Activated B cell treated with CpG ODN at 0.5 μM for 24 hours (primary cell): ENCODE data around the gene ASAH2B. TPM values are rescaled to one million over a fixed set of nuclear protein-coding genes. Genes with fewer than 3 reads are reported as not detected.
"Not testable (repeated sequence)": the region's sequence is repeated elsewhere in the genome, so short reads cannot be mapped to it uniquely, and the experiment has no call there.

Experiments used
- ATAC-seq: fragments of 200-7000 bp; cut with Tn5 transposase; one replicate; pipeline ENCODE4 v1.10.0; 2021; ENCODE audit warnings: low read depth, mild to moderate bottlenecking, moderate library complexity
- CTCF ChIA-PET: fragments of 350-600 bp; sonication (Branson Sonifier 250); formaldehyde crosslinking; loops from one replicate; lab custom pipeline; 2021; ENCODE audit warnings: antibody characterized with exemption; lab: Charles Lee
- POLR2A ChIA-PET: fragments of 350-600 bp; sonication (Branson Sonifier 250); formaldehyde crosslinking; loops from one replicate; lab custom pipeline; 2021; ENCODE audit warnings: antibody characterized with exemption; lab: Charles Lee
- DNase-seq: peaks from one replicate; pipeline ENCODE4 v3.0.0; 2022
- H3K27ac Mint-ChIP-seq: one replicate; pipeline ENCODE4 v1.8.0; 2020; ENCODE audit warnings: mixed read lengths
- H3K27me3 Mint-ChIP-seq: one replicate; pipeline ENCODE4 v1.8.0; 2021; ENCODE audit warnings: mixed read lengths
- H3K36me3 Mint-ChIP-seq: one replicate; pipeline ENCODE4 v1.8.0; 2021; ENCODE audit warnings: low read depth, mixed read lengths
- H3K4me1 Mint-ChIP-seq: one replicate; pipeline ENCODE4 v1.8.0; 2021; ENCODE audit warnings: mixed read lengths
- H3K4me3 Mint-ChIP-seq: one replicate; pipeline ENCODE4 v1.8.0; 2020; ENCODE audit warnings: mild to moderate bottlenecking, mixed read lengths
- H3K9me3 Mint-ChIP-seq: one replicate; pipeline ENCODE4 v1.8.0; 2020; ENCODE audit warnings: mixed read lengths
- CTCF ChIP-seq: fragments of 200-600 bp; IDR thresholded peaks from one replicate; pipeline ENCODE4 v1.8.0; 2022; ENCODE audit warnings: antibody characterized with exemption, mild to moderate bottlenecking
- intact Hi-C: fragments of 100-400 bp; cut with micrococcal nuclease; formaldehyde crosslinking; loops from one replicate; pipeline ENCODE4 v1.15.1; 2024
- total RNA-seq: library from RNA; stranded (reverse); gene quantifications from 2 replicates; pipeline ENCODE4 v1.2.3, GENCODE V29; 2022

Gene ASAH2B
- total RNA-seq, 1 donor from 2014 or later, result 1.9 TPM

DNA sequence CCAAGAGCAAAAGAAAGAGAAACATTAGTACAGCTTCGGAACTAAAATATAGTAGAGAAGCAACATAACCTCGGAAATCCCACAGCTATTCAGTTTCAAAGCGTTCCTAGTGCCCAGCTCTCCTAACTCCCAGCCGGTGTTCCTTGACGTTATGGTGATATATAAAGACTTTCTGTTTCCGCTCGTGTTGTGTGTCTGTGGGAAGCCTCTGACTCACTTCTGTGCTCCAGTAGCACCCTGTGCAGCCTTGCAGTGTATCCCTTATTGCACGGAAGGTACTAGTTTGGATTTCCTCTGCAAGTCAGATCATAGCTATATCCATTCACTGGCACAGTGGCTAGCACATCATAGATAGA, 535 bp downstream of the ASAH2B start:
- intact Hi-C loops, result no loop called here
- TF ChIP-seq CTCF, result no peak
- ATAC-seq (peak; percentile 29), DNase-seq (no peak)
- H3K4me3 Mint-ChIP-seq, result peak overlapping the region; percentile 98
- peaks cover 5% of the 10 kb centered on the region for H3K27me3 Mint-ChIP-seq
- POLR2A ChIA-PET, result interaction anchor here (0.6 to 1.0 kb wide), 2 partner anchors 116 to 951 kb away, joined by 4 to 5 read pairs; no protein-coding TSS in a partner anchor
- H3K27ac Mint-ChIP-seq, result peak overlapping the region; percentile 82
- H3K36me3 Mint-ChIP-seq, result peaks cover 7% of the 10 kb centered on the region
- H3K4me1 Mint-ChIP-seq, result peaks cover 18% of the 10 kb centered on the region
- no peaks in the 10 kb centered on the region for H3K9me3 Mint-ChIP-seq
- CTCF ChIA-PET, result no interaction called here

- intact Hi-C loops, CTCF ChIA-PET, H3K4me3 Mint-ChIP-seq: not testable (repeated sequence)
These were observed 3.1 kb downstream of the ASAH2B start for GRCh38 chr10:50742820-50743219.

DNA sequence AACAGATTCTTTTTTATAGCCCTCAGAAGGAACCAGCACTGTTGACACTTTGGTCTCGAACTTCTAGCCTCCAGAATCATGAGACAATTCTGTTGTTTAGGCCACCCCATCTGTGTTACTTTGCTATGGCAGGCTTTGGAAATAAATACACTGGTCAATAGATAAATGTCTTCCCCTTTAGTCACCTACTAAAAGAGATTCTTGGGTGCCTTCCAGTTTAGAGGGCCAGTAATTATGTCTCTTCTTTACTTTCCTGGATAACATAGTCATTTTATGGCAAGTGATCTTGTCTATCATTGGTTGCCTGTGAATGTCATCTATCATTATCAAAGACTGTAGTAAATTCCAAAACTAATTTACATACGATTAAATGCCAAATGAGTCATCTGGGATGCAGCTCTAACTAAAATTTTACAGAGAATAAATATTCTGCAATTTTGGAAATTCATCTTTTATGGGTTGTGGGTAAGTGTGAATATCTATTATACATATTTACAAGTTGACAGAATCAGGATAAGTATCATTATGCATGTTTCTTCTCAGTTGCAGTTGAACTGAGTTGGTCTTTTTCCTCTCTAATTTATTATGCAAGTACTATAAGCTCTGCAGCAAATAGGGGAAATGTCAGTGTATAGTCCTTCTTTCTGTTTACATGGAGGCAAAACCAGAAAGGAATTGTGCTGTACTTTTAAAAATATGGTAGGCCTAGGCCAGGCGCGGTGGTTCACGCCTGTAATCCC, 27.2 kb downstream of the ASAH2B start:
- DNase-seq, H3K27me3 Mint-ChIP-seq, CTCF ChIA-PET, ATAC-seq, intact Hi-C loops, H3K27ac Mint-ChIP-seq, POLR2A ChIA-PET, H3K9me3 Mint-ChIP-seq, H3K4me1 Mint-ChIP-seq, H3K4me3 Mint-ChIP-seq, H3K36me3 Mint-ChIP-seq: not testable (repeated sequence)

More at GRCh38 chr10:50742820-50743219, 3.1 kb downstream of the ASAH2B start:
- H3K9me3 Mint-ChIP-seq, H3K36me3 Mint-ChIP-seq, H3K27ac Mint-ChIP-seq, H3K27me3 Mint-ChIP-seq, POLR2A ChIA-PET, DNase-seq: not testable (repeated sequence)
- peak; percentile 25 for ATAC-seq
- H3K4me1 Mint-ChIP-seq, result peaks cover 18% of the 10 kb centered on the region

DNA sequence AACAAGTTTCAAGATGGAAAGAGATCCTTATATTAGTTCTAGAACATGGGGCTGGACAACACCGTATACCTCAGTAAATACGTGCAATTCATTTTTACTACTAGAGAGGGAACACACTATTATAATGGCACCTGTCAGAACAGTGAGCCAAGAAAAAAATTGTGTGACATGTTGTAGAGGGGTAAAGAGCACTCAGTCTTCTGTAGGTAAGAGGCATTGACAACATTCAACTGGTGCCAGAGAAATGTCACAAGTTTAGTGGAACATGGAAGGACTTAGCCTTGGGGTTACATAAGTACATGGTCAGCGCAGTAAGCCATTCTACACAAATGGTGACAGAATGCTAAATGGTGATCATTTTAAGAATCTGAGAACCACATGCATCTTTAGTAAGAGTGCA, 32.3 kb downstream of the ASAH2B start:
- DNase-seq, H3K4me3 Mint-ChIP-seq, CTCF ChIA-PET, H3K9me3 Mint-ChIP-seq, H3K4me1 Mint-ChIP-seq, H3K27ac Mint-ChIP-seq, ATAC-seq, POLR2A ChIA-PET, H3K27me3 Mint-ChIP-seq, intact Hi-C loops, H3K36me3 Mint-ChIP-seq: not testable (repeated sequence)

- ATAC-seq, H3K27me3 Mint-ChIP-seq, DNase-seq, CTCF ChIA-PET, H3K36me3 Mint-ChIP-seq, H3K27ac Mint-ChIP-seq, POLR2A ChIA-PET, H3K4me1 Mint-ChIP-seq, H3K4me3 Mint-ChIP-seq, intact Hi-C loops, H3K9me3 Mint-ChIP-seq: not testable (repeated sequence)
These were observed 35.1 kb downstream of the ASAH2B start for GRCh38 chr10:50774868-50775267.

GRCh38 chr10:50780036-50780435, 40.3 kb downstream of the ASAH2B start:
- DNase-seq, H3K36me3 Mint-ChIP-seq, CTCF ChIA-PET: not testable (repeated sequence)

GRCh38 chr10:50782017-50782416, 42.3 kb downstream of the ASAH2B start:
- H3K27ac Mint-ChIP-seq, H3K4me1 Mint-ChIP-seq, H3K9me3 Mint-ChIP-seq, DNase-seq, intact Hi-C loops, H3K36me3 Mint-ChIP-seq, ATAC-seq, H3K4me3 Mint-ChIP-seq, H3K27me3 Mint-ChIP-seq, CTCF ChIA-PET, POLR2A ChIA-PET: not testable (repeated sequence)

More at GRCh38 chr10:50780036-50780435, 40.3 kb downstream of the ASAH2B start:
- POLR2A ChIA-PET, intact Hi-C loops, H3K4me3 Mint-ChIP-seq, H3K9me3 Mint-ChIP-seq, H3K4me1 Mint-ChIP-seq, ATAC-seq, H3K27ac Mint-ChIP-seq, H3K27me3 Mint-ChIP-seq: not testable (repeated sequence)

DNA sequence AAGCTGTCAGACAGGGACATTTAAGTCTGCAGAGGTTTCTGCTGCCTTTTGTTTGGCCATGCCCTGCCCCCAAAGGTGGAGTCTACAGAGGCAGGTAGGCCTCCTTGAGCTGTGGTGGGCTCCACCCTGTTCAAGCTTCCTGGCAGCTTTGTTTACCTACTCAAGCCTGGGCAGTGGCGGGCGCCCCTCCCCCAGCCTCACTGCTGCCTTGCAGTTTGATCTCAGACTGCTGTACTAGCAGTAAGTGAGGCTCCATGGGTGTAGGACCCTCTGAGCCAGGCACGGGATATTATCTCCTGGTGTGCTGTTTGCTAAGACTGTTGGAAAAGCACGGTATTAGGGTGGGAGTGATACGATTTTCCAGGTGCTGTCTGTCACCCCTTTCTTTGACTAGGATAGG, 48.2 kb downstream of the ASAH2B start:
- H3K27me3 Mint-ChIP-seq, CTCF ChIA-PET, H3K4me1 Mint-ChIP-seq, H3K9me3 Mint-ChIP-seq, H3K4me3 Mint-ChIP-seq, ATAC-seq, H3K27ac Mint-ChIP-seq, H3K36me3 Mint-ChIP-seq, POLR2A ChIA-PET, intact Hi-C loops, DNase-seq: not testable (repeated sequence)
